Measurements from ENCODE around the gene CTAGE1.
"Not testable (repeated sequence)": the region's sequence is repeated elsewhere in the genome, so short reads cannot be mapped to it uniquely, and the experiment has no call there.

The CTAGE1 gene

DNA sequence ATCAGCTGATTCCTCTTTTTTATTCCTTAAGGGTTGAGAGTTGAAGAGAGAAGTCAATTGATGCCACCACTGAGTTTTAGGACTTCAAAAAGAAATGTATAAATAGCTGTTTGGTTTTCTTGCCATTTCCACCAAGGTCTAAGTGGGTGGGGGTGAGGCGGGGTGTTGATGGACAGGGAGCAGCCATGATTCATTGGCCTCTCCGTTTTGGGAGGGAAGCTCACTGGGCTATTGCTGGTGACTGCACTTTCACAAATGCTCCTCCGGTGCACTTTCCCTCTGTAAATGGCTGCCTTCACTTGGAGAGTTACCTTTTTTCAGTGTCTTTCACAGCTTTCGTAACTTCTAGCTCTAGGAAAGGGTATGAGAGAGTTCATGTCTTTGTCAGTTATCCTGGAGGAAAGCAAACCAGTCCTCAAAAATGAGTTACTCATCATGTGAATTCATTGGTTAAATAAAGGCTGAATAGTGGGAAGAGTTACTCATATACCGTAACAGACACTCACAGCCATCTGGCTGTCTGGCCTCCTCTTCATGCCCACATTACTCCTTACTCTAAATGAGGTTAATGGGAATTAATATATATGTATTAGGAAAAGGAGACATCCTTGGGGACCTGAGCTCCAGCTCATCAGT is 17.4 kb upstream of the CTAGE1 start:
- DNase-seq = peak; percentile 87

- peak; percentile 66 for DNase-seq
Measured at GRCh38 chr18:22433956-22434355, 16.2 kb upstream of the CTAGE1 start.

GRCh38 chr18:22432657-22433137 is 15.0 kb upstream of the CTAGE1 start:
- DNase-seq = peak; percentile 92

DNA sequence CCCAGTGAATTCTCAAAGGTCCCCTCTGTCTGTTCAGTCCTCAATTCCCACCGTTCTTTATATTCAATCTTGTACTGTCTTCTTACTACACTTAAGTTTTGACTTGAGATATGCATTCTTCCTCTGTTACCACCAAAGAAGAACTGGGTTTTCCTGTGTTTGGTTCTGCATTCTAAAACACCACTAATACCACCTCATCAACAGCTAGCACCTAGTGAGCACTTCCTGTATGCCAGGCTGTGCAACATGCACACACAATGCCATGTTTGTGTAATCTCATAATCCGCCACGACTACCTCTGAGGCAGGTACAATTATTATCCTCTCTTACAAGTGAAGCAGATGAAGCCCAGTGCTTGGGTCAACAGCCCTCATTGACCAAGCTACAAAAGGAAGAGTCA is 11.8 kb upstream of the CTAGE1 start:
- no peak for DNase-seq

DNA sequence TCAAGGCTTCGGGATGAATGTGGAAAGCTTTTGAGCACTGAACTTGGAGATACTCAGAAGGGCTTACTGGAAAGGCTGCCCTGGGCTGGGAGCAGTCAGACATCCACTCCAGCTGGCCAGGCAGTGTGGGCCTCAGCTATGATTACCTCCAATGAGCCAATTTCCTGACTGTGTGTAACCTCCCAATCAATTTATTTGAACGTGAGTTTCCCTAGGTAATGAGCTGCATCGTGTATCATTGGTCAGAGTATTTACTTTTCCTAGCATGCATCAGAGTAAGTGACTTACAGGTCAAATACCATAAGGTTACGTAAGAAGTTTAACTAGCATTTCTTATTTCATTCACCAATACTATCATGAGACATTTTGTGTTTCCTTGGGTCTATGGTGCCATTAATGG is 11.0 kb upstream of the CTAGE1 start:
- no peak for DNase-seq

DNA sequence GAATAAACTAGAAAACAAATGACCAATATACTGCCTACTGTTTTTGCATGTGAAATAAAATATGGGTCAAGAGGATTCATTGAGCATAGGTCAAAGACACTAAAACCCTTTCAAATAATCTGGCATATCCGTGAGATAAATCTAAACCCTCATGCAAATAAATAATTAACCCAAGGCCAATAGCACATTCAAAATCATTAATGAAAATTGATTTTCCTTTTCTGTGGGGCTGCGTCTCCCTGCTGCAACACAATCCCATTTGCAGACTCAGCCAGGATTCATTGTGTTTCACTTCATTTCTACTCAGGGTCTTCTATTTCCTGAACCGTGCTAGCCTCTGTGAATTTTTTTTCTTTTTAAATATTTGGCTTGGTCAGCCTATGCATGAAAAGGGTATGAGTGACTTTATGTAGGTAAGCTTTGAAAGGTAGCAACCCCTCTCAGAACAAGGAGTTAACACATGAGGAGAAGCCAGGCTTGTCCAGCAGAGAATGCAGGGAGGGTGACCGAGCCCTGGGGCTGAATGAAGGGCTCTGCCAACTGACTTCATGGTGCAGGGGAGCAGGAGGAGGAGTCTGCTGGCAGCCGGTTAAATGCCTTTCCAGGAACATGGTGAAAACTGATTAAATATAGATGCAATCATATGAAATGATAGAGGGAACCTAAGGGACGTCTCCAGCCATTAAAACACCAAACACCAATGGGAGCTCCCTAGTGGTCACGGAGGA is 10.3 kb upstream of the CTAGE1 start:
- no peak for DNase-seq

DNA sequence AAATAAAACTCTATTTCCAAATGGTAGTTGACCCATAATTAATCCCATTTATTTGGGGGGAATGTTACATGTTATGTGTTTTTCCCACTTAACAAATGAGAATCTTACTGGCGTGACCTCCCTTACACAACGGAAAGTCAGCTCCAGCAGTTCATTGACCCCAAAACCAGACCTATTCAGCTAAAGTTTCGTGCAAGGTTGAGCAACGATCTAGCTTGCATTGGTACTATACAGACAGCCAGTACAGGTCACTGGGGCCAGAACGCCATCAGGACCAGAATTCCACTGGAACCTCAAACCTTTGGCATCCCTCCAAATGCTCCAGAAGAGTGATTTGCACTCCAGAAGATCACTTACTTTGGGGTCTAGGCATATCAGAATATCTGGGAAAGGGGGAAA is 6.8 kb upstream of the CTAGE1 start:
- no peak for DNase-seq

DNA sequence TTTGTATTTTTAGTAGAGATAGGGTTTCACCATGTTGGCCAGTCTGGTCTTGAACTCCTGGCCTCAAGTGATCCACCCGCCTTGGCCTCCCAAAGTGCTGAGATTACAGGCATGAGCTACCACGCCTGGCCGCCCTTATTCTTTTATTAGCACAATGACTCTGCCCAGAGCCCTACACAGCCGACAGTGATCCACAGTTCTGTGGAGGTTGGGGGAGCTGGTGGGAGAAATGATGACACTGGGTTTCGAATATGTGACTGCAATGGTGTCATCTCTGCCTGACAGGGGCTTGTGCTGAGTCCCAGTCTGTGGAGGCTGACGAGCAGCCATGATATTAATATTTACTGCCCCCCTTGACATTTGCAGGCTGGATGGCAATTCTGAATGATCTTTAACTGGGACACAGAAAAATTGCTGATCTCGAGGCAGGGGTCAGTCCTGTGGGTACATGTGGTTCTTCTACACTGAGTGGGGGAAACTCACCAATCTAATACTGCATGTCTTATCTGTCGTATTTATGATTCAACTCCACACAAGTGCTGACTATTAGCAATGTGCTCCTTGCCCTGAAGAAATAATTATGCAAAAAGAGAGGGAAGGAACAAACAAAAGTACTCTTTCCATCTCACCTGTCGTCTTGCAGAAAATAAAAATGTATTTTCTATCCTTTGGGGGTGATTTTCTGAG is 6.3 kb upstream of the CTAGE1 start:
- no peak for DNase-seq

GRCh38 chr18:22422909-22423548 is 5.3 kb upstream of the CTAGE1 start:
- peak; percentile 77 for DNase-seq

GRCh38 chr18:22420652-22421051 is 2.9 kb upstream of the CTAGE1 start:
- no peak for DNase-seq

DNA sequence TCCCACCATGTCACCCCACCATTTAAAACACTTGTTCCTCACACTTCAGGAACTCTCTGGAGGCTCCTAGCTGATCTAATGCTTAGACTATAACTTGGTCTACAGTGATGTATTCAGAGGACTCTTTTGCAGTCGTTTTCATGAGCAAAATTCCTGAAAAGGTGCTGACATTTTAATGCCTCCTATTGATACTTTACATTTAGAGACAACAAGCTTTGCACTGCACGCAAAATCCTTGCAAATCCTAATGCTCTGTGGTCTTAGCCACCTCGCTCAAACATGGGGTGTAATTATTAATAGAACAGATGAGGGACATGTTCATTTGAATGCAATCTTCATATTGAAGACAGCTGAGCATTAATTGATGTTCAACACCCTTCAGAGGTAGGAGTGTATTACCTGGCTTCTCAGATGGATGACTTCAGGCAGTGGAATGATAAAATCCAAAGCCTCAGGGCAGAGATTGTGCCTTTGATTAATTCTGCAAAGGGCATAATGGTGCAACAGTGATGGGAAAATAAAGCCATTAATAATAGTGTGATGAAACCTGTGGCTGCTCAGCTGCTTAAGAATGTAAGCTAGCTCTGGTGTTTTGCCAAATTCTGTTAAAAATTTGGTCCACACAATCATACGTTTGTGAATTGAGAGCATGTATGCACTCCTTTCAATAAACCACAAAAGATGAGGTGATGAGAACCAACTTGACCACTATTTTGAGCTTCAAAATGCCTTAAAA is 5.4 kb downstream of the CTAGE1 start:
- peak; percentile 53 for DNase-seq

GRCh38 chr18:22411446-22411845 is 6.3 kb downstream of the CTAGE1 start:
- no peak for DNase-seq

DNA sequence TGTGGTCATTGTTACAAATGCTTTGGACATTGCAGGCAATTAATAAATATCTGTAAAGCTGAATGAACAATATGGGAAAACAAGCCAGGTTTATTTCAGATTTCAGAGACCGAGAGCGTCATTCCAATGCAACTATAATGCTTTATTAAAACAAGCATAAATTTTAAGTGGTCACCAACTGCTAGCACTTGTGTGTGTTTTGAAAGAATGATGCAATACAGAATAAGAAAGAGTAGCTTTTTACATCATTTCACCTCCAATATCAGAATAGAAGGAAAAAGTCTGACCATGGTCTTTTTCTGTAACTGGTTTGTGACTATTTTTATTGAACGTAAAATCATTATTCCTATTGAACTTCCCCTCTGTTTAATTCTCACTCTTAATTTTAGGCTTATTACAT is 7.6 kb downstream of the CTAGE1 start:
- DNase-seq = no peak

DNA sequence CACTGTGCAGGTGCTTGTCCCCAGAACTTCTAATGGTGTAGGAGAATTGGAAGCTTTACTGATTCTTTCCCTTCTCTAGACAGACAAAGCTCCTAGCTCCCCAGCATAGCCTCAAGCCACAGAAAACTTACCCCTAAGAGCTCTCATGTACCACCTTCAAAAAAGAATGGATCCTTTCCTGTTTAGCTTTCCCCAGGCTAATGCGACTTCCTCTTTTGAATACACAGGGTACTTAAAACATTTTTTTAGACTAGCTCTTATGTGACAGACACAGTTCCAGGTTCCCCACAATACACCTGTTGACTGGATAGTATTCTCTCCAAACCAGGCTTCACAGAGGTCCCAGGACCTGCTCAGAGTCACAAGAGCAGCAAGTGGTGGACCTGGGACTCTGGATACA is 8.3 kb downstream of the CTAGE1 start:
- DNase-seq = no peak

DNA sequence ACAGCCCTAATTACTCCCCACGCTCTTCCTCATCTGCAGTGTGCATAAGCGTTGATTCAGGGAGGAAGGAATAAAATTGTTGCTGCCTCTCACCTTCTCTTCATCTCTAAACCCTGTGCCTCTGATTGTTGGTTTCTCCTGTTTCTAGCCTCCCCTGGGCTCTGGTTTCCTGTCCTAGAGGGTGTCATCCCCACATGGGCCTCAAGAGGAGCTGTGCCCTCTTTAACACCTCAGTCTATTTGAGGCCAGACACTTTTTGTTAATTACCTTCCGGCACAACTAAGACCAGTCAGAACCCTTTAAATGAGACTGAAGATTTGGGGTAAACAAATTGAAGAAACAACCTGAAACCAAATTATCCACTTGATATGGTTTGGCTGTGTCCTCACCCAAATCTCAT is 9.7 kb downstream of the CTAGE1 start:
- DNase-seq = no peak

DNA sequence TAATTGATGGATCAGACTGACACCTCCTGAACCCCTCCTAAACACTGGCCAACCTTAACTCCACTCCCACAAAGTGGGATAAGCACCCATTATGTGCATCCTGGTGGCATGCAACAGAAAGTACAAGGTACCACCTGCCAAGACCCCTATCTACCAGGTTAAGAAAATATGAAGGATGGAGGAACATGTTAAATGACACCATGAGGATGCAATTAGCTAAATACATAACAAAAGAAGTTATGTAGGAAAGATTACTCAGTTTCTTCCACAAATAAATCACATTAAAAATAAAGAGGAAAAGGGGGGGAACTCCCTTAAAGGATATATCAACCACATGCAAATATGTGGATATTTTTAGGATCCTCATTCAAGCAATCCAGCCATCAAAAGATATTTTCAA is 12.6 kb downstream of the CTAGE1 start:
- DNase-seq = no peak

GRCh38 chr18:22403950-22404349 is 13.8 kb downstream of the CTAGE1 start:
- no peak for DNase-seq

DNA sequence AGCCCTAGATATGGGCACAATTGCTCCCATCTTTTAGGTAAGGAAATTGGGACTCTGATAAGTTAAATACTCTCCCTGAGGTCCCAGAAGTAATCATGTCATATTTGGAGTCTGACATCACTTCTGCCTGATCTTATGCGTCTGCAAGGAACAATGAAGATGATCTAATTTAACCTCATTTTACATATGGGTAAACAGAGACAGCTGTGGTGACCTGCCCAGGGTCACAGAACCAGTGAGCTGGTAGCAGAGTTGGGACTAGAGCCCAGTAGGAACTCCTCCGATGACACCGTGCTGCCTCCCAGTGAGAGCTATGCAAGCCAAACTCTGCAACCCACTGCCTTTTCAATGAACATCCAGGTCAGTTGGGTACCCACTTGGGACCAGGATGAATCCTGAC is 17.8 kb downstream of the CTAGE1 start:
- DNase-seq = peak; percentile 41

- no peak for DNase-seq
Measured at GRCh38 chr18:22398464-22398863, 19.3 kb downstream of the CTAGE1 start.

- DNase-seq = no peak
Measured at GRCh38 chr18:22394428-22394827, 23.3 kb downstream of the CTAGE1 start.

DNA sequence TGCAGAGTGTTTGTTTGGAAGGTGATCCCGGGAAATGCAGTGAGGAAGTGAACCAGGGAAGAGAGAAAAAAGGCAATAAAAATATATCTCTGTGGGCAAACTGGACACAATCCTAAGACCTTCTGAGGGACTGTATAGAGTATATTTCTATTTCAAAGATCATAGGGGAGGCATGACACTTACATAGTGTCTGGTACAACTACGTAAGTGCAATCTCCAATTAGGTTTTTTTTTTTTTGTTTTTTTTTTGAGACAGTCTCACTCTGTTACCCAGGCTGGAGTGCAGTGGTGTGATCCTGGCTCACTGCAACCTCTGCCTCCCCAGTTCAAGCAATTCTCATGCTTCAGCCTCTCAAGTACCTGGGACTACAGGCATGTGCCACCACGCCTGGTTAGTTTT is 24.6 kb downstream of the CTAGE1 start:
- not testable (repeated sequence) for DNase-seq

All from fibroblast of skin of back (primary cell).